ENCODE results near the gene VAV1. TPM values are rescaled to one million over a fixed set of nuclear protein-coding genes. Genes with fewer than 3 reads are reported as not detected.

VAV1 gene
- total and polyA plus RNA-seq, 2 experiments from 2014 or later = 0.82 to 1.8 TPM

- peak overlapping the region; percentile 95; the same call in 1 of the 2 replicates for H2AFZ ChIP-seq
- no peaks in the 10 kb centered on the region for H3K36me3 ChIP-seq (ENCODE audit: insufficient read depth)
- DNase-seq (ENCODE audit: low spot score) (no peak), ATAC-seq (no peak)
- Mint-ChIP-seq H3K4me3 (no peak overlapping the region), H3K36me3 (ENCODE audit: low read depth) (peaks cover 39% of the 10 kb centered on the region), H3K4me1 (no peaks in the 10 kb centered on the region), H3K27ac (no peak overlapping the region), H3K27me3 (ENCODE audit: insufficient read depth, low read depth, poor library complexity) (peaks cover 2% of the 10 kb centered on the region), H3K9me3 (peaks cover 94% of the 10 kb centered on the region)
- H3K4me1 ChIP-seq (ENCODE audit: insufficient read depth) = no peaks in the 10 kb centered on the region
- H3K27ac ChIP-seq (ENCODE audit: low read depth) = no peak overlapping the region
- H4K20me1 ChIP-seq (replicated peaks; ENCODE audit: insufficient read depth) = no peaks in the 10 kb centered on the region; the same call in 1 of the 2 replicates
- no peak overlapping the region for H3K4me2 ChIP-seq
- 0 out of 2 replicates have a peak, but pooled peaks cover 7% of the 10 kb centered on the region for H3K9me2 ChIP-seq (ENCODE audit: insufficient read depth)
- H3K79me2 ChIP-seq (replicated peaks; ENCODE audit: insufficient read depth) = no peaks in the 10 kb centered on the region
- no peak overlapping the region for H3K4me3 ChIP-seq
- H3F3A ChIP-seq (replicated peaks; ENCODE audit: low read depth) = no peaks in the 10 kb centered on the region
- H3K27me3 ChIP-seq (ENCODE audit: insufficient read depth) = no peaks in the 10 kb centered on the region
- TF ChIP-seq EZH2 (IDR thresholded peaks at IDR 0.05; ENCODE audit: low read depth, unreplicated experiment) (no peak), POLR2AphosphoS5 (IDR thresholded peaks at IDR 0.05; ENCODE audit: low read depth) (no peak), ETS1 (IDR thresholded peaks at IDR 0.05) (no peak), CREB1 (CRISPR knock-in tag; IDR thresholded peaks at IDR 0.05; ENCODE audit: low read depth) (no peak), CTCF (conservative IDR thresholded peaks at IDR 0.05; ENCODE audit: low read depth in 2 of 2) (no peak), JUNB (IDR thresholded peaks at IDR 0.05; ENCODE audit: unreplicated experiment) (no peak), ZNF331 (CRISPR knock-in tag; IDR thresholded peaks at IDR 0.05; ENCODE audit: low read depth) (no peak), ZNF114 (CRISPR knock-in tag; IDR thresholded peaks at IDR 0.05) (no peak), EZH2phosphoT487 (IDR thresholded peaks at IDR 0.05; ENCODE audit: unreplicated experiment) (no peak), ZNF462 (CRISPR knock-in tag; IDR thresholded peaks at IDR 0.05) (no peak)
- TF ChIP-seq, protein P1, sequence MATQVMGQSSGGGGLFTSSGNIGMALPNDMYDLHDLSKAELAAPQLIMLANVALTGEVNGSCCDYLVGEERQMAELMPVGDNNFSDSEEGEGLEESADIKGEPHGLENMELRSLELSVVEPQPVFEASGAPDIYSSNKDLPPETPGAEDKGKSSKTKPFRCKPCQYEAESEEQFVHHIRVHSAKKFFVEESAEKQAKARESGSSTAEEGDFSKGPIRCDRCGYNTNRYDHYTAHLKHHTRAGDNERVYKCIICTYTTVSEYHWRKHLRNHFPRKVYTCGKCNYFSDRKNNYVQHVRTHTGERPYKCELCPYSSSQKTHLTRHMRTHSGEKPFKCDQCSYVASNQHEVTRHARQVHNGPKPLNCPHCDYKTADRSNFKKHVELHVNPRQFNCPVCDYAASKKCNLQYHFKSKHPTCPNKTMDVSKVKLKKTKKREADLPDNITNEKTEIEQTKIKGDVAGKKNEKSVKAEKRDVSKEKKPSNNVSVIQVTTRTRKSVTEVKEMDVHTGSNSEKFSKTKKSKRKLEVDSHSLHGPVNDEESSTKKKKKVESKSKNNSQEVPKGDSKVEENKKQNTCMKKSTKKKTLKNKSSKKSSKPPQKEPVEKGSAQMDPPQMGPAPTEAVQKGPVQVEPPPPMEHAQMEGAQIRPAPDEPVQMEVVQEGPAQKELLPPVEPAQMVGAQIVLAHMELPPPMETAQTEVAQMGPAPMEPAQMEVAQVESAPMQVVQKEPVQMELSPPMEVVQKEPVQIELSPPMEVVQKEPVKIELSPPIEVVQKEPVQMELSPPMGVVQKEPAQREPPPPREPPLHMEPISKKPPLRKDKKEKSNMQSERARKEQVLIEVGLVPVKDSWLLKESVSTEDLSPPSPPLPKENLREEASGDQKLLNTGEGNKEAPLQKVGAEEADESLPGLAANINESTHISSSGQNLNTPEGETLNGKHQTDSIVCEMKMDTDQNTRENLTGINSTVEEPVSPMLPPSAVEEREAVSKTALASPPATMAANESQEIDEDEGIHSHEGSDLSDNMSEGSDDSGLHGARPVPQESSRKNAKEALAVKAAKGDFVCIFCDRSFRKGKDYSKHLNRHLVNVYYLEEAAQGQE (IDR thresholded peaks at IDR 0.05; ENCODE audit: unreplicated experiment) = no peak
These were observed 40.1 kb downstream of the VAV1 start for GRCh38 chr19:6812612-6813011.

Measured in GM23338 (cell line).